Erythroblast (primary cell): ENCODE data around the gene OPCML.

Experiments used
- GATA1 ChIP-seq: IDR thresholded peaks from 2 replicates; pipeline ENCODE4 v1.6.1; 2011; ENCODE audit warnings: low read depth, mild to moderate bottlenecking, control low read depth, low read length, moderate library complexity
- POLR2A ChIP-seq: IDR thresholded peaks from 2 replicates; pipeline ENCODE4 v1.6.1; 2011; ENCODE audit warnings: mild to moderate bottlenecking, low read length

GRCh38 chr11:132595246-132595645 lies 937.1 kb downstream of the OPCML start:
- TF ChIP-seq POLR2A (no peak), GATA1 (no peak)
